ENCODE data around the gene UBB. TPM values are rescaled to one million over a fixed set of nuclear protein-coding genes. Genes with fewer than 3 reads are reported as not detected.

Gene UBB
- total and polyA plus RNA-seq, 4 donors: 1,190 to 3,673 (median 1,472) TPM

GRCh38 chr17:16352303-16352666 is 28.6 kb upstream of the UBB start:
- peak overlapping the region; percentile 92 to 97 for H3K27ac ChIP-seq (ENCODE audit: low read depth in 1 of 2, low read length in 2 of 2)
- WGBS: 2% methylated on average over 25 of the region's 25 CpGs

More at GRCh38 chr17:16352303-16352666, 28.6 kb upstream of the UBB start:
- peak overlapping the region; percentile 77 to 97 (median 88) for H3K4me3 ChIP-seq (ENCODE audit: low read depth in 1 of 3, low read length in 3 of 3)
- peak; percentile 61 for DNase-seq (ENCODE audit: low spot score)
- no peak for TF ChIP-seq JUND (IDR thresholded peaks at IDR 0.05)
- peak; percentile 80 for TF ChIP-seq YY1 (IDR thresholded peaks at IDR 0.05)
- TF ChIP-seq RAD21 (IDR thresholded peaks at IDR 0.05): peak; percentile 27 to 52
- no peak for TF ChIP-seq NR2F2 (IDR thresholded peaks at IDR 0.05)
- TF ChIP-seq FOXA1 (IDR thresholded peaks at IDR 0.05): no peak
- TF ChIP-seq ATF3 (IDR thresholded peaks at IDR 0.05): no peak
- peak; percentile 24 to 47 for TF ChIP-seq RXRA (IDR thresholded peaks at IDR 0.05)
- TF ChIP-seq TAF1 (conservative IDR thresholded peaks at IDR 0.05): peak; percentile 44
- TF ChIP-seq SP1 (IDR thresholded peaks at IDR 0.05): no peak
- no peak for TF ChIP-seq FOXA2 (IDR thresholded peaks at IDR 0.05)
- no peak for TF ChIP-seq EGR1 (IDR thresholded peaks at IDR 0.05; ENCODE audit: low read depth in 2 of 2)
- TF ChIP-seq MAX (IDR thresholded peaks at IDR 0.05): no peak
- peak; percentile 18 to 20 for TF ChIP-seq HNF4A (conservative IDR thresholded peaks at IDR 0.05)
- TF ChIP-seq GABPA (IDR thresholded peaks at IDR 0.05 in 1 of 2, conservative IDR thresholded peaks at IDR 0.05 in 1 of 2): no peak
- no peak for TF ChIP-seq CTCF (IDR thresholded peaks at IDR 0.05; ENCODE audit: low read depth, low read length, missing input control)
- TF ChIP-seq REST (IDR thresholded peaks at IDR 0.05): no peak
- TF ChIP-seq HNF4G (IDR thresholded peaks at IDR 0.05): no peak
- peak; percentile 22 for TF ChIP-seq ZBTB33 (IDR thresholded peaks at IDR 0.05)
- peaks cover 2 to 16% (median 11%) of the 10 kb centered on the region in 4 donors for H3K4me1 ChIP-seq (ENCODE audit: control insufficient read depth in 4 of 4, insufficient read depth in 4 of 4, low read length in 3 of 4)
- H3K9ac ChIP-seq (ENCODE audit: low read depth in 1 of 2, low read length in 2 of 2): peak overlapping the region; percentile 93 to 94
- H3K9me3 ChIP-seq (ENCODE audit: control insufficient read depth in 4 of 4, low read length in 3 of 4): no peaks in the 10 kb centered on the region
- H3K27me3 ChIP-seq (ENCODE audit: control insufficient read depth in 4 of 4, insufficient read depth in 4 of 4, low read length in 3 of 4): no peaks in the 10 kb centered on the region
- H3K36me3 ChIP-seq (ENCODE audit: control insufficient read depth in 4 of 4, insufficient read depth in 3 of 4, low read depth in 1 of 4, low read length in 3 of 4): peaks cover 0 to 9% (median 5%) of the 10 kb centered on the region in 4 donors
